ENCODE measurements around the gene KARS1.
A peak's percentile ranks its signal among the peaks of the same experiment; 100 is the strongest.

Gene KARS1

DNA sequence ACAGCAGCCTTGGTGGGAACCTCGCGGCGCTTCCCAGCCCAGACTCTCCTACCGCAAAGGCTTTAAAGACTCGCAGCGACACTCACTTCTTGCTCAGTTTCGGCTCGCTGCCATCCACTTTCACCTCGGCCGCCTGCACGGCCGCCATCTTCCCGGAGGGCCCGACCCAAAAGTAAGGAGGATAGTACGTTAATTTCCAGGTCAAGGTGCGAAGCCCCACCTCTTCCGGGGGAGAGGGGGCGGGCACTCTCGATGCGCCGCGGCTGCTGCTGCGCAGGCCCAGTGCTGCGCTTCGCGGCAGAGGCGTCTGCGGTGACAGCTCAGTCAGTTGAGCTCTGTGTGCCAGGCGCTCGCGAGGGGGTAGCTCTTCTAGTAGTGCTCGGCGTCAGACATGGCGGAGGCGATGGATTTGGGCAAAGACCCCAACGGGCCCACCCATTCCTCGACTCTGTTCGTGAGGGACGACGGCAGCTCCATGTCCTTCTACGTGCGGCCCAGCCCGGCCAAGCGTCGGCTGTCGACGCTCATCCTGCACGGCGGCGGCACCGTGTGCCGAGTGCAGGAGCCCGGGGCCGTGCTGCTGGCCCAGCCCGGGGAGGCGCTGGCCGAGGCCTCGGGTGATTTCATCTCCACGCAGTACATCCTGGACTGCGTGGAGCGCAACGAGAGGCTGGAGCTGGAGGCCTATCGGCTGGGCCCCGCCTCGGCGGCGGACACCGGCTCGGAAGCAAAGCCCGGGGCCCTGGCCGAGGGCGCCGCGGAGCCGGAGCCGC lies at the start of gene KARS1, which contains the start of gene TERF2IP:
TSS of gene KARS1 (minus strand) at position 174 of the 773 bp plus-strand sequence. CDS start at position 148, 26 bp downstream.
TSS of gene TERF2IP (plus strand) at position 282 of the 773 bp plus-strand sequence. CDS start at position 392, 110 bp downstream.
- peak within 1 kb of the TSS; percentile 81 to 99 for H3K4me3 ChIP-seq
- H3K27me3 ChIP-seq = no peaks in the 10 kb centered on the region
- H3K9me3 ChIP-seq = no peaks in the 10 kb centered on the region
- peak; percentile 91 to 96 for DNase-seq
- no peak for TF ChIP-seq CTCF (IDR thresholded peaks at IDR 0.05)
- peaks cover 0 to 61% (median 38%) of the 10 kb centered on the region in 4 donors for H3K4me1 ChIP-seq
- peak within 1 kb of the TSS; percentile 98 to 99 for H3K27ac ChIP-seq
- peaks cover 0 to 26% (median 16%) of the 10 kb centered on the region in 3 donors for H3K36me3 ChIP-seq
- intact Hi-C loops (cut with DNase I; ENCODE audit: low total_unique reads) = no loop called here

DNA sequence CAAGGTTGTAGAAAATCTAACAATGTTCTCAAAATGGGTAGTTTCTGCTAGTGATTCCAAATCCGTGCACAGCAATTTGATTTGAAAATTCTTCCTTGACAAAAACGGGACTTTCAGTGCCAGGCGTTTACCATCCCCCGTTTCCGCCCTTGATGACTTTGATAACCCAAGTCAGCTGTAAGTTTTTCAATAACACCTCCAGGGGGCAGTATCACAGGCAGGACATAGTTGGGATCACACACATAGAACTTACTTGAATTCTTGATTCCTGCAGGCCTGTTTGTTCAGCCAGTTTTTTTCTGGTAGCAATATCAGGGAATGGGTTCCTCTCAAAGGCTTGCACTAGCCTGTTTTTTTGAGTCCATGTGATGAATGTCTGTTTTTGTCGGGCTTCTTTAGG lies 48.2 kb upstream of the KARS1 start:
- Histone ChIP-seq H3K9me3 (no peaks in the 10 kb centered on the region), H3K4me3 (no peak overlapping the region), H3K27me3 (no peaks in the 10 kb centered on the region), H3K36me3 (no peaks in the 10 kb centered on the region), H3K4me1 (no peaks in the 10 kb centered on the region), H3K27ac (no peak overlapping the region)
- intact Hi-C loops (cut with DNase I; ENCODE audit: low total_unique reads) = no loop called here
- no peak for DNase-seq
- peak in 1 of 2 experiments; percentile 4 for TF ChIP-seq CTCF (IDR thresholded peaks at IDR 0.05)

GRCh38 chr16:75687361-75687760 lies 39.9 kb upstream of the KARS1 start:
- no peaks in the 10 kb centered on the region for H3K4me1 ChIP-seq
- no peak overlapping the region for H3K27ac ChIP-seq
- no peak for DNase-seq
- intact Hi-C loops (cut with DNase I; ENCODE audit: low total_unique reads) = no loop called here
- H3K9me3 ChIP-seq = no peaks in the 10 kb centered on the region
- H3K4me3 ChIP-seq = no peak overlapping the region
- no peaks in the 10 kb centered on the region for H3K36me3 ChIP-seq
- TF ChIP-seq CTCF (IDR thresholded peaks at IDR 0.05) = no peak
- H3K27me3 ChIP-seq = no peaks in the 10 kb centered on the region

GRCh38 chr16:75682308-75682707 lies 34.8 kb upstream of the KARS1 start:
- Histone ChIP-seq H3K4me1 (no peaks in the 10 kb centered on the region), H3K27ac (no peak overlapping the region), H3K36me3 (no peaks in the 10 kb centered on the region), H3K27me3 (no peaks in the 10 kb centered on the region), H3K4me3 (no peak overlapping the region), H3K9me3 (no peaks in the 10 kb centered on the region)
- no peak for DNase-seq
- no peak for TF ChIP-seq CTCF (IDR thresholded peaks at IDR 0.05)
- intact Hi-C loops (cut with DNase I; ENCODE audit: low total_unique reads) = no loop called here

- H3K4me1 ChIP-seq = no peaks in the 10 kb centered on the region
- no peaks in the 10 kb centered on the region for H3K9me3 ChIP-seq
- H3K27me3 ChIP-seq = no peaks in the 10 kb centered on the region
- H3K4me3 ChIP-seq = no peak overlapping the region
- TF ChIP-seq CTCF (IDR thresholded peaks at IDR 0.05) = no peak
- intact Hi-C loops (cut with DNase I; ENCODE audit: low total_unique reads) = no loop called here
- H3K36me3 ChIP-seq = no peaks in the 10 kb centered on the region
- no peak overlapping the region for H3K27ac ChIP-seq
- no peak for DNase-seq
Measured at GRCh38 chr16:75679366-75679765, 31.9 kb upstream of the KARS1 start.

Data from tibial artery (tissue), 4 donors.